SKM-1 (cell line): Measurements from ENCODE around the gene TBL2.
A peak's percentile ranks its signal among the peaks of the same experiment; 100 is the strongest.
"Not testable (repeated sequence)": the region's sequence is repeated elsewhere in the genome, so short reads cannot be mapped to it uniquely, and the experiment has no call there.

Source experiments
- DNase-seq: peaks from one replicate; lab custom pipeline; 2025; ENCODE audit not compliant: unreplicated experiment; lab: John Stamatoyannopoulos, UW

The TBL2 gene

DNA sequence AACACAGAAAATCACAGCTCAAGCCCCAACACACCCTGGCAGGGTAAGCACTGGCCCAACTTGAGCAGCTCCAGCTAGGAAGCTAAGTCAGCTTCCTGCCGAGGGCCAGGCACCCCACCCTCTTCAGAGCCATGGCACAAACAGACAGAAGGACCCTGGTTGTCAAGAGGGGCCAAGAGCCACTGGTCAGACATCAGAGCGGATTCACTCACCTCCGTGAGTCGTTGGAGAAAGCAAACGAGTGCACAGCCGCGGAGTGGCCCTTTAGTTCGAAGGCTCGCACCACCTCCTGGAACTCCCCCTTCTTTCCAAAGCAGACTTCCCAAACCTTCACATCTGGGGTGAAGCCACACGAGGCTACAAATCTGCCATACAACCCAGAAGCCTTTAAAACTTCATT lies 7.4 kb downstream of the TBL2 start:
- DNase-seq: no peak

DNA sequence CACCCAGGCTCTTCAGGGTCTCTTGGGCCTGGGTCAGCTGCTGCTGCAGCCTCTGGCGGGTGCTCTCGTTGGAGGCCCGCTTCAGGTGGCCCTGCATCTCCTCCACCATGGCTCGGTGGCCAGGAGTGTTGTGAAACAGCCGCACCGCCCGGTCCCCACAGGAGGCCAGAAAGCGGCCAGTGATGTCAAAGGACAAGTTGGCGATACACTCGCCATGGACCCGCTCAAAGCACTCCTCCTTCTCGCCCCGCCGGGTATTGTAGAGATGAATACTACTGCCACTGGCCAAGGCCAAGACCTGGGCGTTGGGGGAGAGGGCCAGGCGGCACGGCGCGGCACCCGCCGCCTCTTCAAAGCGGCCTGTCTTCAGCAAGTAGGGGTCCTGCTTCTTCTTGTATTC lies 7.9 kb downstream of the TBL2 start:
- DNase-seq: no peak

DNA sequence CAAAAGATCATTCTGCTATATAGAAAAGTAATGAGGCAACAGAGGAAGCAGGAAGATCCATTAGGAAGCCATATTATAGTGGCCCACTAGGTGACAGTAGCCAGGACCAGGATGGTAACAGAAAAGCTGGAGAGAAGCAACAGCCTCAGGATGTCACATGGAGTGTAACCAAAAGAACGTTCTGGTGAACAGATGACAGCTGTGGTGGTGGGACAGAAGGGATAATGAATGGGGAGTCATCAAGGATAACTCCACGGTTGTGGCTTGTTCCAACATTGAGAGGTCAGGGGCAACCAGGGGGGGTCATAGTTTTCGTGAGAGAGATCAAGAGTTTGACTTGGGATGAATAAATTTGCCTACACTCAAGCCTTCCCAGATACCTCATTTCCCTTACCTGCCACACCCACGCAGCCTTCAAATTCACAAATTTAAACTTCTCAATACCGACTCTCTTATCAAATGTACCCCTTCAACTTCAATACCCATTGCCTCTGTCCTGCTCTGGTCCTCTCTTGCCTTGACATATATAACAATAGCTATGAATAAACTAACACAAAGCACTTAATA lies 9.3 kb downstream of the TBL2 start:
- DNase-seq: no peak

- no peak for DNase-seq
Observed at GRCh38 chr7:73567846-73568685, 10.3 kb downstream of the TBL2 start.

DNA sequence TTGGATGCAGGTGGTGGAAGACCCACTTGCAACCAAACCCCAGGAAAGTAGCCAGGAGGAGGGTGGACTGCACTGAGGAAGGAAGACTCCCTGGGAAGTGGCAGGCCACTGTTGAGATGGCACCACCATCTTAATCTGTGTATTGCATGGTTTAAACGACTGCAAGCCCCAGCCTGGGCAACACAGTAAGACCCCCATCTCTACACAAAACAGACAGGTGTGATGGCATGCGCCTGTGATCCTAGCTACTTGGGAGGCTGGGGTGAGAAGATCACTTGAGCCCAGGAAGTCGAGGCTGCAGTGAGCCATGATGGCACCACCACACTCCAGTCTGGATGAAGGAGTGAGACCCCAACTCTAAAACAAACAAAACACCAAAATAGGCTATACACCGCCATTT lies 11.2 kb downstream of the TBL2 start:
- no peak for DNase-seq

DNA sequence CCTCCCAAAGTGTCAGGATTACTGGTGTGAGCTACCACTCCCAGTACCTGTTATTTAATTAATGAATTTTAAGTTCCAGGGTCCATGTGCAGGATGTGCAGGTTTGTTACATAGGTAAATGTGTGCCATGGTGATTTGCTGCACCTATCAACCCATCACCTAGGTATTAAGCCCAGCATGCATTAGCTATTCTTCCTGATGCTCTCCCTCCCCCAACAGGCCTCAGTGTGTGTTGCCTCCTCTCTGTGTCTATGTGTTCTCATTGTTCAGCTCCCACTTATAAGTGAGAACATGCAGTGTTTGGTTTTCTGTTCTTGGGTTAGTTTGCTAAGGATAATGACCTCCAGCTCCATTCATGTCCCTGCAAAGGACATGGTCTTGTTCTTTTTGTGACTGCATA lies 11.9 kb downstream of the TBL2 start:
- not testable (repeated sequence) for DNase-seq

- no peak for DNase-seq
Observed at GRCh38 chr7:73565675-73566340, 12.6 kb downstream of the TBL2 start.

DNA sequence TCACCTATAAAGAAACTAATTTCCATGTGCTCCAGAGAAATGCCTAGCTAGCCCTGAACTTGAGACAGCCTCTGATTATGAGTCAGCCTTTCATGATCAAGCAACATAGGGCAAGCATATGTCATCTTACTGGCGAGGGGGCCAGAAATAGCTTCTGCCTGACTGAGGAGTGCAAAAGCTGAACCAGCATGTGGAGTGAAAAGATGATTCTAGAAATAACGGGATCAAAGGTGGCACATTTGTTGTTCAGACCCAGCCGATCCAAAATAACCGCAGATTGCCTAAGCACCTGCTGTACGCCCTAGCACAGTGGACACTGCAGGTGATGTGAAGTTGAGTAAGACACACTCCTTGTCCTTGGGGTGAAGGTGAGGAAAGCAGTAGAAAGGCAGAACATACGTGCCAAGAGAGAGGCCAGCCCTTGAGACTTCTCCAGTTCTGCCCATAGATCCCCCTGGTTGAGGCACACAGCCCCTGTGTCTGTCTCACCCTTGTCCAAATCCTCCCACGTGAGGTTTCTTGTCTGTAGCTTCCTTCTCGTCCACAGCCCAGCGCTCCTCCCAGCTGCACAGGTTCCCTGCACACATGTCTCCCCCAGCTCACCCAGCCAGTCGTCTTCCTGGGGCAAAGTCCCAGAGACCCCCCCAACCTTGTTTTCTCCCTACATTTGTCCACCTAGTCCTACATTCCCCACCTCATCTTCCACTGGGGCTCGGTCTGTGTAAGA lies 18.1 kb downstream of the TBL2 start:
- no peak for DNase-seq

- DNase-seq: peak; percentile 44
Observed at GRCh38 chr7:73557397-73558257, 20.8 kb downstream of the TBL2 start, which contains the start of gene BCL7B. Gene BCL7B (minus strand): TSS chr7:73557690. CDS start chr7:73557578, 112 bp downstream.

GRCh38 chr7:73557108-73557396 lies 21.3 kb downstream of the TBL2 start:
- DNase-seq: peak; percentile 84

DNA sequence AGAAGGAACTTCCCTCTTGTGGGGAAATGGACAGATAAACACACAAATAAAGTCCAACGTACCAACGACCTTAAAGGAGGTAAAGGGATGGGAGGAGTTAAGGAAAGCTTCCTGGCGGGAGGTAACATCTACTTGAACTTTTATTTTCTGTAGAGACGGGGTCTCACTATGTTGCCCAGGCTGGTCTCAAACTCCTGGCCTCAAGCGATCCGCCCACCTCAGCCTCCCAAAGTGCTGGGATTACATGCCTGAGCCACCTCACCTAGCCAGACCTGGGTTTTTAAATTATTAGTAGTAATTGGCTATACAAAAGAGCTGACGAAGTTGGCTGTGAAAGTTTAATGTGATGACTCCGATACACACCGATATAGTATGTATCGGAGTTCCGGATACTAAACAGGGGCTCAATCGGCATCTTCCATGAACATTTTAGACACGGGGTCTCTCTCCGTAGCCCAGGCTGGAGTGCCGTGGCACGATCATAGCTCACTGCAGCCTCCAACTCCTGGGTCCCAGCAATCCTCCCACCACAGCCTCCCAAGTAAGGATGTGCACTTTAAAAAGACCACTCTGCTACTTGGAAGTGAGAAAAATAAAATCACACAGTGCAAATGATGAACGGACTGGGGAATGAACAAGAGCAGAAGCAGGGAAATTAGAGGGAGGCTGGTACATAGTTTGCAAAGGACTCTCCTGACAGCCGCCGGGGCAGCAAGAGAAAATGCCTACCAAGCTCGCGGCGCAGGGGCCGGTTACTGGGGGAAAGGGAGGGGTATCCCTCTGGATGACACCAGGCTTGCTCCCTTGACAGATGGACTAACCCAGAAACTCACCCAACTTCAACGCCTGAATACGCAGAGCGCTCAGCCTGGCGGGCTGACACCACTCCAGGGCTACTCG lies 21.9 kb downstream of the TBL2 start:
- DNase-seq: no peak

- DNase-seq: no peak
Observed at GRCh38 chr7:73555411-73555982, 22.9 kb downstream of the TBL2 start.

DNA sequence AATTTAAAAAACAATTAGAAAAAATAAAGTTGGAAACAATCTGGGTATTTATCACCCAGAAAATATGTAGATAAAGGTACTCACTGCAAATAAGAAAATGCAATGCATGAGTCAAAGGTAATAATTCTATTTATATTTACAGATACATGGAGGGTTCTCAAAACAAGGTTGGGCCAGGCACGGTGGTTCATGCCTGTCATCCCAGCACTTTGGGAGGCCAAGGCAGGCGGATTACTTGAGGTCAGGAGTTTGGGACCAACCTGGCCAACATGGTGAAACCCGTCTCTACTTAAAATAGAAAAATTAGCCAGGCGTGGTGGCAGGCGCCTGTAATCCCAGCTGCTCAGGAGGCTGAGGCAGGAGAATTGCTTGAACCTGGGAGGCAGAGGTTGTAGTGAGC lies 28.3 kb downstream of the TBL2 start:
- not testable (repeated sequence) for DNase-seq

- DNase-seq: no peak
Observed at GRCh38 chr7:73549176-73549575, 29.2 kb downstream of the TBL2 start.

DNA sequence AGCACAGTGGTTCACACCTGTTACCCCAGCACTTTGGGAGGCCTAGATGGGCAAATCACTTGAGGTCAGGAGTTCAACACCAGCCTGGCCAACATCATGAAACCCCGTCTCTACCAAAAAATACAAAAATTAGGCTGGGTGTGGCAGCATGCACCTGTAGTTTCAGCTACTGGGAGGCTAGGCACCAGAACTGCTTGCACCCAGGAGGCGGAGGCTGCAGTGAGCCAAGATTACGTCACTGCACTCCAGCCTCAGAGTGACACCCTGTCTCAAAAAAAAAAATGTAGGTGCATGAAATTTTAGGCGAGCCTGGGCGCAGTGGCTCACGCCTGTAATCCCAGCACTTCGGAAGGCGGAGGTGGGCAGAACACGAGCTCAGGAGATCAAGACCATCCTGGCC lies 30.5 kb downstream of the TBL2 start:
- no peak for DNase-seq

DNA sequence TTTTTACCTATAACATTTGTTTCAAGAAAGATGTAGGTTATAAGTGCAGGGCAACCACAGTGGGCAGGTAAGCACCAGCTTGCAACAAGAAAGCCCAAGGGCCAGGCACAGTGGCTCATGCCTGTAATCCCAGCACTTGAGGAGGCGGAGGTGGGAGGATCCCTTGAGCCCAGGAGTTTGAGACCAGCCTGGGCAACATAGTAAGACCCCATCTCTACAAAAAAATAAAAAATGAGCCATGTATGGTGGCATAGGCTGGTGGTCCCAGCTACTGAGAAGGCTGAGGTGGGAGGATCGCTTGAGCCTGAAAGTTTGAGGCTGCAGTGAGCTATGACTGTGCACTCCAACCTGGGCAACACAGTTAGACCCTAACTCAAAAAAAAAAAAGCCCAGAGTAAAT lies 33.7 kb downstream of the TBL2 start:
- no peak for DNase-seq

DNA sequence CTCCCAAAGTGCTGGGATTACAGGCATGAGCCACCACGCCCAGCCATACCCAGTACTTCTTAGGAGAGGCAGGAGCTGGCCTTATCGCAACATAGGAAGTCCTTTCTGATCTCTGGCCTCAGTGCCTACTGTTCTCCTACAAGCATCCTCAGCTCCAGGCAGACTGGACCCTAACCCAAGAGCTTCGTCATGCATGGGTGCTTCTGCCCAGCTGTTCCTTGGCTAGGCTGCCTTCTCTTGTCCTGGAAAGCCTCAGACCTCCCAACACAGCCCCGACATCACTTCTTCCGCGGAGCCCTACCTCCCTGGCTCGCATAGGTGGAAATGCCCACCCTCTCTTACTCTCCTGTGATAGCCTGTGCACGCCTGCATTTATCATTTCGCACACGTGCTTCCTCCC lies 36.7 kb downstream of the TBL2 start:
- DNase-seq: no peak

DNA sequence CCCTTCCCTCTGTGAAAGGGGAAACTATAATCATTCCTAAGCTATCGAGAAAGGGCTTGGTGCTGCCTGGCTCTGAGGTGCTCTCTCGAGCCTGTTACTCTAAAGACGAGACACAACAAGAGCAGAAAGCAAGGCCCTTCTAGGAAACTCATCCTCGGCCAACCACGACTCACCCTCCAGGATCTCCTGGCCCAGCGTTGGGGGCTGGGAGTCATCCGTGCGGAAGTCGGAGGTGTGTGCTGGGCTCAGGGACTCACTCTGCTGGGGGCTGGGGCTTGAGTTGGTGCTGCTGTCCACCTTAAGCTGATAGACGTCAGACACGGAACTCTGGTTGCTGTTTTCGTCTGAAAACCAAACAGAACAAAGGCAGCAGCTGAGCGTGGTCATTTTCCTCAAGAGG lies 38.7 kb downstream of the TBL2 start:
- DNase-seq: no peak

DNA sequence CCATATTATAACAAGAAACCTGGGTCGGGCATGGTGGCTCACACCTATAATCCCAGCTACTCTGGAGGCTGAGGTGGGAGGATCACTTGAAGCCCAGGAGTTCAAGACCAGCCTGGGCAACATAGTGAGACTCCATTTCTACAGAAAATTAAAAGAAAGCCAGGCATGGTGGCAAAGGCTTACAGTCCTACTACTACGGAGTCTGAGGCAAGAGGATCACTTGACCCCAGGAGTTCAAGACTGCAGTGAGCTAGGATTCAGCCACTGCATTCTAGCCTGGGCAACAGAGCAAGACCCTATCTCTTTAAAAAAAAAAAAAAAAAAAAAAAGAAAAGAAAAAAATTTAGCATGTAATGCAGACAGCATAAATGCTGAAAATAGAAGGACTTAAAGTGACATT lies 39.9 kb downstream of the TBL2 start:
- DNase-seq: not testable (repeated sequence)
